H1 (cell line): ENCODE data around the gene FSD1L. TPM values are rescaled to one million over a fixed set of nuclear protein-coding genes. Genes with fewer than 3 reads are reported as not detected.

ENCODE experiments used
- KDM1A ChIP-seq: fragments of 200-600, 300-600 bp; sonication (generic); IDR thresholded peaks from 2 replicates; pipeline ENCODE4 v1.7.1; 2016; ENCODE audit warnings: mild to moderate bottlenecking, low read length, borderline replicate concordance
- SP1 ChIP-seq: IDR thresholded peaks from 2 replicates; pipeline ENCODE4 v1.6.1; 2011; ENCODE audit warnings: low read depth, low read length
- polyA plus RNA-seq, 7 experiments: library from polyadenylated mRNA; depleted of rRNA in 3 of 7; stranded (reverse) in 5 of 7; unstranded in 2 of 7; fragments of >200 nt in 5 of 7; fragments of 200-250 nt in 2 of 7; gene quantifications; 1 replicate in 5 of 7; 2 replicates in 1 of 7; 4 replicates in 1 of 7; pipeline versions ENCODE4 v1.2.1 to v1.2.3, GENCODE V29; 2011 to 2013; ENCODE audit warnings: missing spikeins in 2 of 7, mixed read lengths in 2 of 7
- total RNA-seq: library from RNA; stranded (reverse); fragmentation: NEBNext Ultra II Directional; extraction: Animal tissue kit (Norgen Biotek cat#: 25700); gene quantifications from 2 replicates; pipeline ENCODE4 v1.2.1, GENCODE V29; 2021

The FSD1L gene
- total and polyA plus RNA-seq, 2 of the 8 experiments (the other 6 are each of a cell fraction or from before 2014, with no cell fraction given), result 0.91 to 4.8 TPM

DNA sequence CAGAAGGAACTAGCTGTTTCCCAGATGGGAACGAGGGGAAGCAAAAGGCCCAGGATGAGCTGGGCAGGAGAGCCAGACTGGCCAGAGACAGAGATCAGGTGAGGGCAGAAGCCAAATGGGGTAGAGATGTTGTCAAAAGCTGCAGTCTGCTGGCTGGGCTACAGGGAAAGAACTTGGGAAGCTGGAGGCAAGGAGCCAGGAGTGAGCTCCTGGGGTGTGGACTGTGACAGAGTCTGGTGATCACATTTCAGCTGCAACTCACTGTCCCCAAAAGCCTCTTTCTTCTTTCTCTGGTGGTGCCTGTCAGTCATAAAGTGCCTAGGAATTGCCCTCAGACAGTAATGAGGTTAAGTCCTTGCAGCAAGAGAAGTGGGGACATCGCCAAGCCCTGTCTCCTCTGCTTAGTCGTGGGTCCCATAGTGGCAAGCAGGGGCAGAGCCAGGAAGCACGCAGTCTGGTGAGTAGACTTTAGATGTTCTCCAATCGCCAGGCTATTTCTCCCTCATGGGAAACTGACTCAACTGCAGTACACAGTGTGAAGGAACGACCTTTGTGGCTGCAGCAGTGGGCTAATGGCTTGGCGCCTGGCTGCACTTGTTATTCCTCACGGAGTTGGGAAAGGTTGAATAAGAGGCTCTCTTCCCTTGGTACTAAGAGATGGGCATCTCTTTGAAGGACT, 2.5 kb upstream of the FSD1L start (continued):
- no peak for TF ChIP-seq KDM1A
- TF ChIP-seq SP1, result no peak
